Measurements from ENCODE around the gene TOGARAM2. TPM values are rescaled to one million over a fixed set of nuclear protein-coding genes. Genes with fewer than 3 reads are reported as not detected.

TOGARAM2 gene
- total RNA-seq, 2 donors from 2014 or later, result 2.0 to 6.6 TPM

GRCh38 chr2:29074411-29074810, 93.3 kb downstream of the TOGARAM2 start, which contains the start of gene PCARE:
Gene PCARE (minus strand): TSS chr2:29074523. CDS start chr2:29074261, 262 bp downstream.
- no peak for DNase-seq (ENCODE audit: low spot score)
- Histone ChIP-seq H3K4me1 (peaks cover 0 to 10% of the 10 kb centered on the region in 2 donors), H3K4me3 (no peak within 1 kb of the TSS), H3K36me3 (no peaks in the 10 kb centered on the region), H3K9me3 (peaks cover 0 to 8% of the 10 kb centered on the region in 2 donors), H3K27me3 (no peaks in the 10 kb centered on the region), H3K27ac (peak within 1 kb of the TSS; percentile 64 to 83)
- TF ChIP-seq CTCF (IDR thresholded peaks at IDR 0.05), result no peak

GRCh38 chr2:29075894-29076705, 95.0 kb downstream of the TOGARAM2 start:
- Histone ChIP-seq H3K27me3 (no peaks in the 10 kb centered on the region), H3K27ac (peak overlapping the region in 1 of 2 donors; percentile 9), H3K36me3 (no peaks in the 10 kb centered on the region), H3K4me1 (peaks cover 0 to 10% of the 10 kb centered on the region in 2 donors), H3K4me3 (no peak overlapping the region), H3K9me3 (peaks cover 8 to 20% of the 10 kb centered on the region in 2 donors)
- TF ChIP-seq CTCF (IDR thresholded peaks at IDR 0.05), result no peak
- DNase-seq (ENCODE audit: low spot score), result no peak

GRCh38 chr2:29079887-29080286, 98.8 kb downstream of the TOGARAM2 start:
- peaks cover 8 to 20% of the 10 kb centered on the region in 2 donors for H3K9me3 ChIP-seq

GRCh38 chr2:29080886-29081743, 100.0 kb downstream of the TOGARAM2 start:
- TF ChIP-seq CTCF (IDR thresholded peaks at IDR 0.05), result no peak
- Histone ChIP-seq H3K27ac (no peak overlapping the region), H3K9me3 (peaks cover 8 to 20% of the 10 kb centered on the region in 2 donors), H3K4me1 (no peaks in the 10 kb centered on the region), H3K36me3 (no peaks in the 10 kb centered on the region), H3K27me3 (no peaks in the 10 kb centered on the region), H3K4me3 (no peak overlapping the region)
- no peak for DNase-seq (ENCODE audit: low spot score)

More at GRCh38 chr2:29079887-29080286, 98.8 kb downstream of the TOGARAM2 start:
- H3K27me3 ChIP-seq, result no peaks in the 10 kb centered on the region
- DNase-seq (ENCODE audit: low spot score), result no peak
- H3K27ac ChIP-seq, result no peak overlapping the region
- H3K4me1 ChIP-seq, result no peaks in the 10 kb centered on the region
- no peaks in the 10 kb centered on the region for H3K36me3 ChIP-seq
- no peak overlapping the region for H3K4me3 ChIP-seq
- no peak for TF ChIP-seq CTCF (IDR thresholded peaks at IDR 0.05)

GRCh38 chr2:29082804-29083495, 101.9 kb downstream of the TOGARAM2 start:
- Histone ChIP-seq H3K4me1 (no peaks in the 10 kb centered on the region), H3K36me3 (no peaks in the 10 kb centered on the region), H3K27me3 (no peaks in the 10 kb centered on the region), H3K9me3 (peaks cover 8 to 20% of the 10 kb centered on the region in 2 donors), H3K27ac (no peak overlapping the region), H3K4me3 (no peak overlapping the region)
- no peak for DNase-seq (ENCODE audit: low spot score)
- no peak for TF ChIP-seq CTCF (IDR thresholded peaks at IDR 0.05)

Measured in right atrium auricular region (tissue), 2 donors.